ENCODE results near the gene CLN6.
"Not testable (repeated sequence)": the region's sequence is repeated elsewhere in the genome, so short reads cannot be mapped to it uniquely, and the experiment has no call there.

CLN6 gene

DNA sequence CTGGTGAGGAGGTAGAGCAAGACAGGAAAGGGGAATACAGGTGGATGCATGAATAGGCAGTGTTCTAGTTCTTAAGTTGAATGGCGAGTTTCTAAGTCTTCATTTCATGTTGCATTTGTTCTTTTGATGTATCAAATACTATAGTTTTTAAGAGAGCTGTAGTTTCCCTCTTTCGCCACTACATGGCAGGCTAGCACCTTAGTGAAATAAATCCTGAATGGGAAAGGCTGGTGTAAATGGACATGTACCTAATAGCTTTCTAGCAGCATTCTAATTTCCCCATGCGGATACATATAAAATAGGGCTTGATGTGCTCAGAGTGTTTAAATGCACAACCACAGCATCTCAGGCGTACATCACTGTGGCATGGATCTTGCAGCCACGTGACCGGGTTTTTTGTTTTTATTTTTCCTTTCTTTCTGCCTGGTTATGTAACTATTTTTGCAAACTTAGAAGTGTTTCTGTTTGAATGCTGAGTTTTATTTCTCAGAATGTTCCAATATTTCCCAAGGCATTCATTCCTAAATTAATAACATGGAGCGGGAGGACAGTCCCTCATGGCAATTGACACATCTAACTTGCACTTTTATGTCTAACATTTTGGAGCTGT, 23.5 kb upstream of the CLN6 start:
- peak in 1 of 2 experiments; percentile 7 for DNase-seq

- no peak for DNase-seq
These were observed 19.7 kb upstream of the CLN6 start for GRCh38 chr15:68249058-68249713.

DNA sequence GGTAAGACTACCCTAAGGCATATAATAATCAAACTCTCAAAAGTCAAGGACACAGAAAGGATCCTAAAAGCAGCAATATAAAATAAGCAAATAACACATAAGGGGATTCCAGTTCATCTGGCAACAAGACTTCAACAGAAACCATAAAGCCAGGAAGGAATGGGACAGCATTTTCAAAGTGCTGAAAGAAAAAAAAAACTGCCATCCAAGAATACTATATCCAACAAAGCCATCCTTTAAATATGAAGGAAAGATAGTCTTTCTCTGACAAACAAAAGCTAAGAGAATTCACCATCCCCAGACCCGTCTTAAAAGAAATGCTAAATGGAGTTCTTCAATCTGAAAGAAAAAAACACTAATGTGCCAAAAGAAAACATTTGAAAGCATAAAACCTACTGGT, 14.7 kb upstream of the CLN6 start:
- DNase-seq: no peak

GRCh38 chr15:68241088-68241935, 11.8 kb upstream of the CLN6 start:
- DNase-seq: no peak

DNA sequence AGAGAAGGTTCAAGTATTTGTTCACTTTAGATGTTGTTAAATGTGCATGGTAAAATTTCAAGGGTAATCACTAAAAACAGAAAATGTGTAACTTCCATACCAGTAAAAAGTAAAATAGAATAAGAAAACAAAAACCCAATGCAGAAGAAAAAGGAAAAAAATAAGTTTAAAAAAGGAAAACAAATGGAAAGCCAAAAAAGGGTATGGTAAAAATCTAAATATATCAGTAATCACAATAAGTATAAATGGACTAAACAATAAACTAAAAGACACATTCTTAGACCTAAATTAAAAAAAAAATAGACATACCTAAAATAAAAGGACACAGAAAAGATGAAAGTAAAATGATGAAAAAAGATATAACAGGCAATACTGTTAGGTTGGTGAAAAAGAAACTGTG, 9.5 kb upstream of the CLN6 start:
- no peak for DNase-seq

DNA sequence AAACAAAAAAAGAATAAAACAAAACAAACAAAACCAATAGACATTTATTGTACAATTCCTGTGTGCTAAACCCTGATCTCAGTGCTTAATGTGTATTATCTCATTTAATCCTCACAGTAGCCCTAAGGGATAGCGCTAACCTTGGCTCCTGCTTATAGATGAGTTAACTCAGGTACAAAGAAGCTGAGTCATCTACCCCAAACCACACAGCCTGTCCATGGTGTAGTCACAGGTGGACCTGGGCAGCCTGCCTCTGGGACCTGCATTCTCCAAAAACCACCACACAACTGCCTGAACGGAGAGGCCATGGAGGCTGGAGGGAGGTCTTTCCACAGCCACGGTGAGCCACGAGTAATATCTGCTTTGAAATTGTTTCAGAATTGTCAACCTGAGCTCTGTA, 5.5 kb upstream of the CLN6 start:
- DNase-seq: no peak

DNA sequence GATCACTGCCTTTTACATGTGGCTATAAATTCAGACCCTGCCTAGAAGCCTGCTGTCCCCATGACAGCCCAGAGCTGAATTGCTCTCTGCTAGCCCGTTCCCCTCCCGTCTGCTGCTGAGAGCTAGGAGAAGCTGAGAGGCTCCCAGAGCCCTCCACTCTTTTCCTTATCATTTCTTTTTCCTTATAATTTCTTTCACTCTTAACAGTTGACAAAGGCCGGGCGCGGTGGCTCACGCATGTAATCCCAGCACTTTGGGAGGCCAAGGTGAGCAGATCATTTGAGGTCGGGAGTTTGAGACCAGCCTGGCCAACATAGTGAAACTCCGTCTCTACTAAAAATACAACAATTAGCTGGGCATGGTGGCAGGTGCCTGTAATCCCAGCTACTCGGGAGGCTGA, 5.0 kb upstream of the CLN6 start:
- not testable (repeated sequence) for DNase-seq

- no peak for DNase-seq
These were observed 4.5 kb upstream of the CLN6 start for GRCh38 chr15:68234060-68234459.

- no peak for DNase-seq
These were observed 3.4 kb upstream of the CLN6 start for GRCh38 chr15:68232937-68233336.

DNA sequence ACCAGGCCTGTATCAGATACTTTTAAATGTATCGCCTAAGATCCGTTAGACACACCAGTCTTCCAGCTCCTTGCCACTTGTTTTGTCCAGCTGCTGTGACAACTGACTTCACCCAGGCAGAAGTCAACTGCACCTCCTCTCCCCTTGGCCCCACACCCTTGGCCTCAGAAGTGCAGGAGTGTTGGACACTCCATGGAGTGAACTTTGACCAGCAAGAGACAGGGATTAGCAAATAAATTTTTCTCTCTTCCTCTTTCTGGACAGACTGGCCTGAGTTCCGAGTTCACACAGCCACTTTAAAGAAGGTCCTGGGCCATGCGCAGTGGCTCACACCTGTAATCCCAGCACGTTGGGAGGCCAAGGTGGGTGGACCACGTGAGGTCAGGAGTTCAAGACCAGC, 2.9 kb upstream of the CLN6 start:
- DNase-seq: no peak

DNA sequence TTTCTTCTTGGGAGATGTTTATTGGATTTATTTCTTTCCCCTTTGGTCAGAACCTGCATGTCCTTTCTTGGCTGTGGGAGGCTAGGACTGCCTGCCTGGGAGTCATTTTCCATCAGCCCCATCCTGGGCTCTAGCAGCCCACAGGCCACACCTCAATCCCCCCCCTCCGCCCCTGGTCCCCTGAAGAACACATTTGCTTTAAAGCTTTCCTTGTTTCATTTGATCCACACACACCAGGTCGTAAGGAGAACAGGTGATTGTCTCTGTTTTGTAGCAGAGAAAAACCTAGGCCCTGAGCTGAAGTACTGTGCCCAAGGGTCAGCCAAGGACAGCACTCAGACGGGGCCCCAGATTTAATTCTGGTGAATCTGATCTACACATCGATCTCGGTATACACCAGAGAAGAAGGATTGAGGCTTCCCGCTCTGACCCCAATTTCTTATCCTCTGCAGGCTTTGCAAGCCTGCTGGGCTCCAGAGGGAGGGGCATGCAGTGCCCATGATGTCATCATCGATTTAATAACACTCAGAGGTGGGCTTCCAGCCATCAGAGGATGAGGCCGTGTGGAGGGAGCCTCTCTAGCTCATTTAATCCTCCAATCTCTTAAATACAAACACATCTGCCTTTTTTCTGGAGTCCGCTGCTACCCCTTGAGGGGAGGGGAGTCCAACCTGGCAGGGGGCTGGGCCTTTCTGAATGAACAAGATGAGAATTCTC, 1.7 kb upstream of the CLN6 start:
- DNase-seq: no peak

- no peak for DNase-seq
These were observed 901 bp upstream of the CLN6 start for GRCh38 chr15:68230157-68231100.

- DNase-seq: no peak
These were observed 550 bp downstream of the CLN6 start for GRCh38 chr15:68228971-68229385.

- no peak for DNase-seq
These were observed 1.2 kb downstream of the CLN6 start for GRCh38 chr15:68228143-68228970.

- no peak for DNase-seq
These were observed 1.8 kb downstream of the CLN6 start for GRCh38 chr15:68227643-68228142.

- not testable (repeated sequence) for DNase-seq
These were observed 4.1 kb downstream of the CLN6 start for GRCh38 chr15:68225442-68225841.

DNA sequence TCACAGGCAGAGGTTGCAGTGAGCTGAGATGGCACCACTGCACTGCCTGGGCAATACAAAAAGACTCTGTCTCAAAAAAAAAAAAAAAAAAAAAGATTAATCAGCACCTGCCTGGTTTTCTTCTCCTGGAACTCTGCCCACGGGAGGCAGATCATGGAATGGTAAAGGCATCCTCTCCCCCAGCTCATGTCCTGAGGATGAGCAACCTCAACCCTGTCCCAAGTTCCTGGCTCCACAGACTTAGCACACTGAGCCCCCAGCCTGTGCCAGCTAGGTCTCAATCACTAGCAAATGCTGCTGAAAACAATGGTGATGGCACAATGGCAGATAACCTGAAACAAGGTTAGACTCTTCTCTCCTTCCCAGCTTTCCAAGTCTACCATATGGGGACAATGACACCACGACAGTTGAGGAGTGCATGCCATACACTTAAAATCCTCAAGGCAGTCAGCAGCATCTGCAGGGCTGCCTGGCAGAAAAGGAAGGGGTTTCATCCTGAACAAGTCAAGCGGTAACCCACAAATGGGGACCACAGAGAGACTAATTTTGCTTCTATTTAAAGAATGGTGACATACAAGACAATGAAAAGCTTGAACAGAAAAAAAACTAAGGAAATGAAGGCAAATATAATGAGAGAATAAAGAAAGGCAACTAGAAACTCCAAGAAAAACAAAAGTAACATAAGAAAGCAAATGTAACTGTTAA, 4.8 kb downstream of the CLN6 start:
- DNase-seq: no peak

- no peak for DNase-seq
These were observed 5.4 kb downstream of the CLN6 start for GRCh38 chr15:68224108-68224507.

DNA sequence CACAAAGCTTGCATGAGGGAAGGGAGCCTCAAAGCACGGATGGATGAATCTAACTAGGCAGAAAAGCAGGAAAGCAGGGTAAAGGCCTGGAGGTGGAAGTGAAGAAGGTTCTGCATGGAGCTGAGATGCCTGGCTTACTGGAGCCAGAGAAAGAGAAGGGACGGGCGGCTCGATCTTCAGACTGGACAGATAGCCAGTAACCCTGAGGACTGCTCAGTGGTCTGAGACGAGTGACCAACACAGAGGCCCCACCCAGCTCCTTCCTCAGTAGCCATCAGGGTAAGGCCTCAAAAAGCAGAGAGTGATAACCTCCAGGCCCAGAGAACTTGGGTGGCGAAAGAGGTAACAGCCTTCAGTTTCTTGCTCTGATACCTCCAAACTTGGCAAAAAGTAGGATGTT, 6.4 kb downstream of the CLN6 start:
- DNase-seq: no peak

GRCh38 chr15:68222432-68222743, 7.1 kb downstream of the CLN6 start:
- DNase-seq: not testable (repeated sequence)
